Breast epithelium (tissue), 4 donors: ENCODE data around the gene PALLD. TPM values are rescaled to one million over a fixed set of nuclear protein-coding genes. Genes with fewer than 3 reads are reported as not detected.
A peak's percentile ranks its signal among the peaks of the same experiment; 100 is the strongest.

Source experiments
- DNase-seq, 2 donors: peaks; one replicate each; pipeline ENCODE4 v3.0.0-alpha.2; 2019; ENCODE audit warnings: low spot score in 2 of 2
- H3K27ac ChIP-seq, 2 donors: fragments of 200-600 bp; sonication (generic) in 1 of 2; one replicate each; pipeline ENCODE4 v1.5.1; 2016 to 2019; ENCODE audit warnings: mild to moderate bottlenecking in 1 of 2
- H3K27me3 ChIP-seq, 2 donors: fragments of 200-600 bp; sonication (generic) in 1 of 2; one replicate each; pipeline versions ENCODE4 v1.5.1 to v1.6.0; 2017 to 2019; ENCODE audit warnings: control low read depth in 1 of 2, mild to moderate bottlenecking in 1 of 2
- H3K36me3 ChIP-seq: fragments of 200-600 bp; one replicate; pipeline ENCODE4 v1.5.1; 2019
- H3K4me1 ChIP-seq, 2 donors: fragments of 200-600 bp; sonication (generic); one replicate each; pipeline ENCODE4 v1.5.1; 2016 to 2019; ENCODE audit warnings: control low read depth in 1 of 2
- H3K4me3 ChIP-seq, 3 donors: fragments of 200-600 bp; sonication (generic); 1 replicate in 2 of 3; 2 replicates in 1 of 3; pipeline ENCODE4 v1.5.1; 2016 to 2019; ENCODE audit warnings: mild to moderate bottlenecking in 3 of 3, moderate library complexity in 2 of 3
- H3K9me3 ChIP-seq, 2 donors: fragments of 200-600 bp; sonication (generic) in 1 of 2; one replicate each; pipeline ENCODE4 v1.5.1; 2016 to 2019; ENCODE audit warnings: control low read depth in 1 of 2
- POLR2A ChIP-seq: fragments of 450-650 bp; IDR thresholded peaks from one replicate; pipeline ENCODE4 v1.6.1; 2016; ENCODE audit warnings: antibody characterized with exemption, mild to moderate bottlenecking, moderate library complexity
- POLR2AphosphoS5 ChIP-seq, 3 donors: sonication (generic); formaldehyde crosslinking; IDR thresholded peaks; one replicate each; pipeline ENCODE4 v1.6.1; 2017; ENCODE audit warnings: antibody characterized with exemption in 3 of 3
- intact Hi-C: fragments of 100-400 bp; cut with DNase I; formaldehyde crosslinking; loops from one replicate; pipeline ENCODE4 v1.15.1; 2023; ENCODE audit warnings: low total_unique reads
- total RNA-seq, 3 donors: library from RNA; depleted of rRNA; stranded (reverse); fragments of >200 nt; gene quantifications; one replicate each; pipeline ENCODE4 v1.1.0, GENCODE V29; 2016
- TF ChIP-seq, protein P1 (sequence below), 3 donors: fragments of 450-650 bp; IDR thresholded peaks; one replicate each; pipeline ENCODE4 v1.5.1; 2016 to 2017; ENCODE audit warnings: antibody characterized with exemption in 3 of 3, mild to moderate bottlenecking in 3 of 3, moderate library complexity in 3 of 3

Gene PALLD
- total RNA-seq, 3 donors from 2014 or later: 96.0 to 186 (median 174) TPM

DNA sequence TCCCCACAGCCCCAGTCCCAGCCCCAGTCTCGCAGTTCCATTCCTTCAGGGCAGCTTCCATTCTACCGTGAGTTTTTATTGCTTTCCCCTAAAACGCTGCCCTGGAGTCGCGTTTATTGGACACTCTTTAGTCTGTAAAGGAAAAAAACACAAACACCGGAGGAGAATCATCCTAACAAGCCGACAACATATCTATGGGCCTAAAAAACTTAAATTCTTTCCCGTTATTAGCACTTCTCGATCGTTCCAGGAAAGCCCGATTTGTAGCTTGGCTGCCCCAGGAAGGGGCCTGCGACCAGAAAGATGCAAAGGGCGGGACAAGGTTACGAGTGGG is 334.7 kb downstream of the PALLD start:
- Histone ChIP-seq H3K4me1 (no peaks in the 10 kb centered on the region), H3K36me3 (no peaks in the 10 kb centered on the region), H3K4me3 (peak overlapping the region; percentile 89 to 98 (median 90)), H3K9me3 (no peaks in the 10 kb centered on the region), H3K27me3 (no peaks in the 10 kb centered on the region), H3K27ac (peak overlapping the region; percentile 97 to 98)
- TF ChIP-seq POLR2A: no peak
- TF ChIP-seq, protein P1, sequence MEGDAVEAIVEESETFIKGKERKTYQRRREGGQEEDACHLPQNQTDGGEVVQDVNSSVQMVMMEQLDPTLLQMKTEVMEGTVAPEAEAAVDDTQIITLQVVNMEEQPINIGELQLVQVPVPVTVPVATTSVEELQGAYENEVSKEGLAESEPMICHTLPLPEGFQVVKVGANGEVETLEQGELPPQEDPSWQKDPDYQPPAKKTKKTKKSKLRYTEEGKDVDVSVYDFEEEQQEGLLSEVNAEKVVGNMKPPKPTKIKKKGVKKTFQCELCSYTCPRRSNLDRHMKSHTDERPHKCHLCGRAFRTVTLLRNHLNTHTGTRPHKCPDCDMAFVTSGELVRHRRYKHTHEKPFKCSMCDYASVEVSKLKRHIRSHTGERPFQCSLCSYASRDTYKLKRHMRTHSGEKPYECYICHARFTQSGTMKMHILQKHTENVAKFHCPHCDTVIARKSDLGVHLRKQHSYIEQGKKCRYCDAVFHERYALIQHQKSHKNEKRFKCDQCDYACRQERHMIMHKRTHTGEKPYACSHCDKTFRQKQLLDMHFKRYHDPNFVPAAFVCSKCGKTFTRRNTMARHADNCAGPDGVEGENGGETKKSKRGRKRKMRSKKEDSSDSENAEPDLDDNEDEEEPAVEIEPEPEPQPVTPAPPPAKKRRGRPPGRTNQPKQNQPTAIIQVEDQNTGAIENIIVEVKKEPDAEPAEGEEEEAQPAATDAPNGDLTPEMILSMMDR (IDR thresholded peaks at IDR 0.05): no peak
- TF ChIP-seq POLR2AphosphoS5 (IDR thresholded peaks at IDR 0.05): no peak
- intact Hi-C loops: no loop called here
- DNase-seq: no peak

DNA sequence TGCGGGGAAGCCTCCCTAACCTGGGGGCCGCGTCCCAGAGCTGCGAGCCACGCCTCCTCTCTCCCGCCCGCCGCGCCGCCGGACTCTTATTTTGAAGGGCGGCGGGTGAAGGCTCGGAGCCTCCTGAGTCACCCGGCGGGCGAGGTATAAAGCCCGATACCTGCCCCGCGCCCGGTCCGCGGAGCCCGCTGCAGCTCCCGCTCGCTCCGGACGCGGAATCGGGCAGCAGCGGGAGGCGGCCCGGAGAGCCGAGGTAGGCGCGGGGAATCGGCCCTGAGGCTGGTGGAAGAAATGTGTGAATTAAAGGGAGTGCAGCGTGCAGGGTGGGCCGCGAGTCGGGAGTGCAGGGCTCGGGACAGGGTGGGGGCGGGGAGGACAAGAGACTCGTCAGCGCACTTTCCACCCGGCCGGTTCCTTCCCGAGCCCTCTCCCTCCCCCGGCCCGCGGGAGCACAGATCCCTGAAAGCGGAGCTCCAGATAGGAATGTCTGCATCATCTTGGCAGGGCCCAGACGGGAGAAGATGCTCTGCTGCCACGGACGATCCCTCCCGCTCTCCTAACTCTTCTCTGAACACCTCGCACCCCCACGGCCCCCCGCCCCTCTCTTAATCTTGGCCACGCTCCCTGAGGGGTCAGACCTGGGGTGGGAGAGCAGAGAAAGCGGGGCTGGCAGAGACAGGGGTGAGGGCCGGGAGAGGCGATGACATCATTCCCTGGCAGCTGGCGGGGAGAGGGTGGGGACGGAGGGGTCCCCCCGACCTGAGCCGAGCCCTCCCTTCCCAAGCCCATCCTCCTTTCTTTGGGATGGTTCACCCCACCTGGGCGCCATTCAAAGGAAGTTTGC is 335.3 kb downstream of the PALLD start:
- peak overlapping the region; percentile 89 to 98 (median 90) for H3K4me3 ChIP-seq
- no peaks in the 10 kb centered on the region for H3K4me1 ChIP-seq
- no peaks in the 10 kb centered on the region for H3K27me3 ChIP-seq
- H3K36me3 ChIP-seq: no peaks in the 10 kb centered on the region
- no peaks in the 10 kb centered on the region for H3K9me3 ChIP-seq
- peak overlapping the region; percentile 97 to 98 for H3K27ac ChIP-seq
- DNase-seq: peak; percentile 87 to 88
- intact Hi-C loops: no loop called here
- TF ChIP-seq POLR2AphosphoS5 (IDR thresholded peaks at IDR 0.05) (peak; percentile 91 to 97 (median 93)), POLR2A (peak; percentile 88)
- TF ChIP-seq, protein P1 (IDR thresholded peaks at IDR 0.05): peak in 1 of 3 donors; percentile 14

DNA sequence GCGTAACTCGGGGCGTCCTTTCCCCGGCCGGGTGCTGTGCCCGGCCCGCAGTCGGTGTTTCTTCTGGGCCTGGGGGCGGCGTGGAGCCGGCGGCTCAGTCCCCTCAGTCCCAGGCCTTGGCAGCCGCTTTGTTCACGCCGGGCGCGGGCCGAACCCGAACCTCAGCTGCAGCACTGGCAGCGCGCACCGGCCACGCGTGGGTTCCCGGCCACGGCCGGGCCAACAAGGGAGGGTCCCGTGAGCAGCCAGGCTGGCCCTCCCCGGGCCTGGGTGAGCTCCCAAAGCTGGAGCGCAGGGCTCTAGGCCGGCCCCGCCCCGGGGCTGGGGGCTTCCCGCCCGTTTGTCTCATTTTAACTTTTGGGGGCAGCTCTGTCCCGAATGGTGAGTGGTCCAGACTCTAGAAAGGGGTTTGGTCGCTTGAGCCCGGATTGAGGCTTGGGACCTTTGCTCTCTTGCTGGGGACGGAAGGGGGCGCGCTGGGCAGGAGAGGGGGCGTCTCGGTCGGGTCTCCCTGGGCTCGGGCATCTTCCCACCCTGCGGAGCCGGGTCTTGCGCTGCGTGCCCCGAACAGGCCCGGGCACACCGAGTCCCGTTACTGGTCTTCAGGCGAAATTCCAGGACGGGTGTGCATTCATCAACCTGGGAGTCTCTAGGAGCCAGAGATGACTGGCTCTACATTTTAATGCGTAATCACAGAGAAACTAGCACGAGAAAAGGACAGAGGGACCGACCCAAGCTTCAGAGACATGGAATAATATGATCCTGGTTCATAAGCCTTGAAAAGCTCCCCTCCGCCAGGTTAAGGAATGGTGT is 336.1 kb downstream of the PALLD start:
- intact Hi-C loops: no loop called here
- peak overlapping the region; percentile 97 to 98 for H3K27ac ChIP-seq
- no peaks in the 10 kb centered on the region for H3K4me1 ChIP-seq
- H3K27me3 ChIP-seq: no peaks in the 10 kb centered on the region
- H3K4me3 ChIP-seq: peak overlapping the region; percentile 89 to 98 (median 90)
- TF ChIP-seq POLR2A (no peak), POLR2AphosphoS5 (IDR thresholded peaks at IDR 0.05) (peak in 1 of 3 donors; percentile 12)
- TF ChIP-seq, protein P1 (IDR thresholded peaks at IDR 0.05): no peak
- H3K9me3 ChIP-seq: no peaks in the 10 kb centered on the region
- DNase-seq: peak; percentile 55 to 67
- H3K36me3 ChIP-seq: no peaks in the 10 kb centered on the region

DNA sequence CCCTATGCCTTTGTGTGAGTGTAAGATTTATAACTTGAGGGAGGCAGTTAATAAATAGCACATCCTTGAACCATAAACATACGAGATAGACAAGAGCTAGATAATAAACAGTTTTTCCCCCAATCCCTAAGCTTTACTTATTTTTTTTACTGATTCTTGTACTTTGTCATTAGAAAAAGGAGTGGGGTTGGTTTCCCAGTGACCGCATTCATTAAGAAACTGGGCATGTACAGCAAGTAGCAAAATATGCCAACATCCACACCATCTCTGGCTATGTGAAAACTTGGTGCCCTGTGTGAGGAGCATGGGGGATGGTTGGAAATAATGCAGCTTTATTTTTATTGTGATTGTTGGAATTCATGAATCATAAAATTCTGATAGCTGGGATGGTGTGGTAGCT is 337.0 kb downstream of the PALLD start:
- Histone ChIP-seq H3K4me1 (no peaks in the 10 kb centered on the region), H3K9me3 (no peaks in the 10 kb centered on the region), H3K27me3 (no peaks in the 10 kb centered on the region), H3K4me3 (peak overlapping the region; percentile 89 to 98 (median 90)), H3K27ac (peak overlapping the region; percentile 97 to 98), H3K36me3 (no peaks in the 10 kb centered on the region)
- DNase-seq: no peak
- TF ChIP-seq, protein P1 (IDR thresholded peaks at IDR 0.05): no peak
- TF ChIP-seq POLR2A (no peak), POLR2AphosphoS5 (IDR thresholded peaks at IDR 0.05) (no peak)
- intact Hi-C loops: no loop called here
